Prostate gland (tissue), 2 donors: ENCODE results near the gene MS4A6E. TPM values are rescaled to one million over a fixed set of nuclear protein-coding genes. Genes with fewer than 3 reads are reported as not detected.

ENCODE experiments used
- DNase-seq: peaks from one replicate; pipeline ENCODE4 v3.0.0-alpha.2; 2019; ENCODE audit warnings: low spot score
- H3K27ac ChIP-seq, 2 donors: fragments of 200-600 bp; sonication (generic); 2 replicates each; pipeline ENCODE4 v1.5.1; 2017 to 2019
- H3K27me3 ChIP-seq: fragments of 200-600 bp; sonication (generic); replicated peaks from 2 replicates; pipeline ENCODE4 v1.5.1; 2019; ENCODE audit not compliant: insufficient read depth
- H3K36me3 ChIP-seq, 2 donors: fragments of 200-600 bp; sonication (generic); 1 replicate in 1 of 2; 2 replicates in 1 of 2; pipeline versions ENCODE4 v1.5.1 to v1.8.1; 2017 to 2019
- H3K4me1 ChIP-seq: fragments of 200-600 bp; sonication (generic); replicated peaks from 2 replicates; pipeline ENCODE4 v1.5.1; 2019
- H3K4me3 ChIP-seq, 2 donors: fragments of 200-600 bp; sonication (generic); 2 replicates each; pipeline ENCODE4 v1.5.1; 2017 to 2019
- H3K9me3 ChIP-seq: fragments of 200-600 bp; sonication (generic); 2 replicates; pipeline ENCODE4 v1.5.1; 2017
- CTCF ChIP-seq, 4 experiments: fragments of 200-600 bp in 2 of 4; fragments of 450-650 bp in 2 of 4; sonication (generic) in 2 of 4; IDR thresholded peaks; 1 replicate in 3 of 4; 2 replicates in 1 of 4; pipeline ENCODE4 v1.5.1; 2016 to 2019; ENCODE audit warnings: antibody characterized with exemption in 4 of 4, mild to moderate bottlenecking in 2 of 4, moderate library complexity in 2 of 4
- POLR2A ChIP-seq: fragments of 450-650 bp; IDR thresholded peaks from one replicate; pipeline ENCODE4 v1.6.1; 2016; ENCODE audit warnings: antibody characterized with exemption, mild to moderate bottlenecking
- POLR2AphosphoS5 ChIP-seq: sonication (generic); formaldehyde crosslinking; IDR thresholded peaks from one replicate; pipeline ENCODE4 v1.6.1; 2017; ENCODE audit warnings: antibody characterized with exemption
- WGBS: methylation state at CpG from one replicate; pipeline ENCODE4 v1.1.5; 2018; 5-methylcytosine and 5-hydroxymethylcytosine counted together
- intact Hi-C: fragments of 100-400 bp; cut with DNase I; formaldehyde crosslinking; loops from one replicate; pipeline ENCODE4 v1.14.2; 2022
- total RNA-seq, 2 donors: library from RNA; depleted of rRNA; stranded (reverse); fragments of >200 nt; gene quantifications; one replicate each; pipeline ENCODE4 v1.1.0, GENCODE V29; 2016

The MS4A6E gene
- total RNA-seq, 2 donors from 2014 or later: 1.4 TPM; not detected in 1

DNA sequence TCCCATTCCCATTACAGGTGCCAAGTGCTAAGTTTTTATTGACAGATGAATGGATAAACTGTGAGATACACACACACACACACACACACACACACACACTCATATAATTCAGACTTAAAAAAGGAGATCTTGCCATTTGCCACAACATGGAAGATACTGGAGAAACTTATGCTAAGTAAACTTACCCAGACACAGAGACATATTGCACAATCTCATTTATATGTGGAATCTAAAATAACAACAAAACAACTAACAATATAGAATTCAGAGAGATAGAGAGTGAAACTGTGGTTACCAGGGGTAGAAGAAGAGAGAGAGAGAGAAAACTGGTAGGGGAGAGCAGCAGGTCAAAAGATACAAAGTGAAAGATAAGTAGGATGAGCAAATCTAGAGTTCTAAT is 1.4 kb downstream of the MS4A6E start:
- Histone ChIP-seq H3K36me3 (no peaks in the 10 kb centered on the region), H3K9me3 (no peaks in the 10 kb centered on the region), H3K27me3 (no peaks in the 10 kb centered on the region), H3K27ac (no peak overlapping the region), H3K4me1 (no peaks in the 10 kb centered on the region), H3K4me3 (no peak overlapping the region)
- TF ChIP-seq POLR2A: no peak
- no peak for TF ChIP-seq CTCF (IDR thresholded peaks at IDR 0.05)
- no peak for TF ChIP-seq POLR2AphosphoS5
- intact Hi-C loops: no loop called here
- no peak for DNase-seq

GRCh38 chr11:60332846-60333245 is 5.8 kb downstream of the MS4A6E start:
- Histone ChIP-seq H3K4me3 (no peak overlapping the region), H3K4me1 (no peaks in the 10 kb centered on the region), H3K36me3 (no peaks in the 10 kb centered on the region), H3K27ac (no peak overlapping the region), H3K27me3 (no peaks in the 10 kb centered on the region), H3K9me3 (no peaks in the 10 kb centered on the region)
- no peak for DNase-seq
- 41% methylated on average over 3 of the region's 3 CpGs for WGBS
- intact Hi-C loops: no loop called here
- TF ChIP-seq CTCF (IDR thresholded peaks at IDR 0.05) (no peak), POLR2AphosphoS5 (no peak), POLR2A (no peak)

DNA sequence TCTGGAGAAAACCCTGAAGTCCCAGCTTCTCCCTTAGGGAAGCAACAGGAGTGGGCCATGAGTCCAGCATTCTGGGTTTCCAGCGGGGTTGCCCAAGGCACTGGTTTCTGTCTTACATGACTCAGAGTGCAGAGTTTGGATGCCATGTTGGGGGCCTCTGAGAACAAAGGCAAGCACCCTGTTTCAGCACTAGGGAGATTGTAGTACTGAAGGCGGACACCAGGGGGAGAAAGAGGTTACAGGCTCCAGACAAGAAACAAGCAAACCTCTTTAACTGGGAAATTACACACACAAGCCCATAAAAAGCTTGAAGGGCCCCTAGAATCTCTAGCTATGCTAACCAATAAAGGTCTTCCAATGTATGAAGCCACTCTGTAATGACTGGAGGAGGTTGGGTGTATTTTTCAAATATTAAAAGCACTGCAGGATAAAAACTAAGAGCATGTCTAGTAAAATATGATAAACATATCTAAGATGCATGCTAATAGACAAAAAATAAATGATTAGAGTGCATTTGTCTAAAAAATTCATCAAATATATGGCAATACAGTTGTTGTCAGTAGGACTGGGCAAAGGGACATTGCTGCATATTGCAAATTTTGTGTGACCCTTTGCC is 7.1 kb downstream of the MS4A6E start:
- intact Hi-C loops: no loop called here
- Histone ChIP-seq H3K4me3 (no peak overlapping the region), H3K4me1 (no peaks in the 10 kb centered on the region), H3K27me3 (no peaks in the 10 kb centered on the region), H3K27ac (no peak overlapping the region), H3K36me3 (no peaks in the 10 kb centered on the region), H3K9me3 (no peaks in the 10 kb centered on the region)
- DNase-seq: peak; percentile 43
- 33% methylated on average over 2 of the region's 2 CpGs for WGBS
- TF ChIP-seq POLR2AphosphoS5: no peak
- TF ChIP-seq POLR2A: no peak
- TF ChIP-seq CTCF (IDR thresholded peaks at IDR 0.05): peak; percentile 17 to 54 (median 49)

DNA sequence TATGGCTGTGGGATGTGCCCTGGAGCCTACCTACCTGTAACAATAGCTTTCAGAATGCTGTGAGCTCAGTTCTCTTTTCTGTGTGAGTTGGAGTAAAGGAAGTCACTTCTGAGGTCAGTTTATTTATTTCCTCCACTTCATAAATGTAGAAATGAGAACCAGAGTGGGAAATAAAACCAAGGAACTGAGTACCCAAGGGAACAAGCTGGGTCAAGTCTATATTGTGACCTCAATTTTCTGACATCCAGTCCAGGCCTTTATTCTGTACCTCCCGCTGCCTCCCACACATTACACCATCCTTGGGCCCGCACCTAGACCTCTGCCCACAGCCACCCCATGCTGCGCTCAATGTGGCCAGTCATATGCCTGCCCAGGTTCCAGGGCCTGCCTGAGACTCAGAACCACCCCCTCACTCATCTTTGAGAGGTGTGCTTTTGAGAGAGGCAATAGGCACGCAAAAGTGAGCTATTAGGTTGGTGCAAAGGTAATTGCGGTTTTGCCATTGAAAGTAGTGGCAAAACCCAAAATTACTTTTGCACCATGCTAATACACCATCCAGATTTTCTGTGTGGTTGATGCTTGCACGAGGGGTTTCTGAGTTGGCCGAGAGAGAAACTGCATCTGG is 9.8 kb downstream of the MS4A6E start:
- no peak for DNase-seq
- intact Hi-C loops: no loop called here
- H3K27ac ChIP-seq: no peak overlapping the region
- TF ChIP-seq POLR2AphosphoS5 (no peak), POLR2A (no peak), CTCF (IDR thresholded peaks at IDR 0.05) (no peak)
- H3K36me3 ChIP-seq: no peaks in the 10 kb centered on the region
- no peaks in the 10 kb centered on the region for H3K4me1 ChIP-seq
- WGBS: 96% methylated on average over 7 of the region's 7 CpGs
- H3K27me3 ChIP-seq: no peaks in the 10 kb centered on the region
- no peaks in the 10 kb centered on the region for H3K9me3 ChIP-seq
- no peak overlapping the region for H3K4me3 ChIP-seq

DNA sequence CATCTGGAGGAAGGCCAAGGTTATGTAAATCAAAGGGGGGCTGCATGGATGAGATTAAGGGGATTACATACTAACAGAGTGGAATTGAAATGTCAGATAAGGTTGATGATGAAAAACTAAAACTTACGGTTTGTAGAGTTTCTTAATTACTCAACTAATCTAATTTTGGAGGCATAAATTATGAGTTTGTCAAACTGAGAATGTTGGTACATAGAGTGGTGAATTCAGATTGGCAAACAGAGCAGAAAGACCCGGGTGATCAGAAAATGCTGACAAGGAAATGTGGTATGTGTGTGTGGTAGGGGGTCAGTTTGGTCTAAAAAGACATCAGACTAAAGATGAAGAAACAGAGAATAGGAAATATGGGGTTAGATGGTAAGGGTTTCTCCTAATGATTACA is 11.0 kb downstream of the MS4A6E start:
- 65% methylated on average over 2 of the region's 2 CpGs for WGBS

More for the DNA sequence above, 11.0 kb downstream of the MS4A6E start:
- Histone ChIP-seq H3K4me3 (no peak overlapping the region), H3K27me3 (no peaks in the 10 kb centered on the region), H3K27ac (no peak overlapping the region), H3K9me3 (no peaks in the 10 kb centered on the region), H3K36me3 (no peaks in the 10 kb centered on the region), H3K4me1 (no peaks in the 10 kb centered on the region)
- intact Hi-C loops: no loop called here
- DNase-seq: no peak
- no peak for TF ChIP-seq POLR2AphosphoS5
- TF ChIP-seq CTCF (IDR thresholded peaks at IDR 0.05): no peak
- no peak for TF ChIP-seq POLR2A
